GM12864 (cell line): Measurements from ENCODE around the gene STXBP5L.
"Not testable (repeated sequence)": the region's sequence is repeated elsewhere in the genome, so short reads cannot be mapped to it uniquely, and the experiment has no call there.

Experiments
- DNase-seq: peaks from one replicate; pipeline ENCODE4 v3.0.0-alpha.2; 2011; ENCODE audit warnings: low read depth
- H3K4me3 ChIP-seq: 2 replicates; pipeline ENCODE4 v1.5.1; 2011; ENCODE audit warnings: mild to moderate bottlenecking, low read depth, low read length, control low read depth
- CTCF ChIP-seq: IDR thresholded peaks from 2 replicates; pipeline ENCODE4 v1.5.1; 2011; ENCODE audit warnings: low read depth, mild to moderate bottlenecking, moderate library complexity, low read length, control low read depth, inconsistent platforms; ENCODE audit errors: missing control alignments

STXBP5L gene

GRCh38 chr3:121274411-121274810 is 366.4 kb downstream of the STXBP5L start:
- no peak overlapping the region for H3K4me3 ChIP-seq
- no peak for TF ChIP-seq CTCF
- no peak for DNase-seq

GRCh38 chr3:121295452-121295851 is 387.4 kb downstream of the STXBP5L start:
- no peak overlapping the region for H3K4me3 ChIP-seq
- TF ChIP-seq CTCF, result no peak
- no peak for DNase-seq

GRCh38 chr3:121295979-121296378 is 388.0 kb downstream of the STXBP5L start:
- no peak for TF ChIP-seq CTCF
- H3K4me3 ChIP-seq, result no peak overlapping the region
- DNase-seq, result no peak

- no peak for DNase-seq
- no peak for TF ChIP-seq CTCF
Measured at GRCh38 chr3:121324320-121324719, 416.3 kb downstream of the STXBP5L start.

GRCh38 chr3:121330118-121330517 is 422.1 kb downstream of the STXBP5L start:
- no peak for TF ChIP-seq CTCF
- no peak overlapping the region for H3K4me3 ChIP-seq
- no peak for DNase-seq

More at GRCh38 chr3:121324320-121324719, 416.3 kb downstream of the STXBP5L start:
- H3K4me3 ChIP-seq, result no peak overlapping the region

GRCh38 chr3:121330634-121331033 is 422.6 kb downstream of the STXBP5L start:
- H3K4me3 ChIP-seq, result no peak overlapping the region
- no peak for TF ChIP-seq CTCF
- no peak for DNase-seq

- H3K4me3 ChIP-seq, DNase-seq: not testable (repeated sequence)
Measured at GRCh38 chr3:121355960-121356359, 448.0 kb downstream of the STXBP5L start.
